ENCODE results near the gene LURAP1L. TPM values are rescaled to one million over a fixed set of nuclear protein-coding genes. Genes with fewer than 3 reads are reported as not detected.

The LURAP1L gene
- total RNA-seq, 1 donor from 2014 or later = 13.3 TPM

DNA sequence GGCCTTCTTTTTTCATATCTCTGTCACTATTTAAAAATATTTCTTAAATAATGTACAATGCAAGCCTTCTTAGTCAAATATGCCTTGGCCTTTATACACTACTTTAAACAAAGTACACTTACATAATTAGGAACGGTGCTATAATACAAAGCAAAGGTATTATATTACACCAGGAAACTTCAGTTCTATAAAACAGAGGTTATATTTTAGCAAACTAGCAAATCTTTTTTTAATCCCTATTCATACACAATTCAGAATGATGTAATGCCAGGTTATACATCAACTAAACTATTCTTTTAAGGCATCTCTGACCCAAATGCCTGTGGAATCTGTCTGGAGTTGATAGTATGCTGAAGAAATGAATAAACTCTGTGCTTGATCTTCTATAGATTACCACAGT lies 10.7 kb upstream of the LURAP1L start:
- Histone ChIP-seq H3K27ac (ENCODE audit: low read depth, low read length) (no peak overlapping the region), H3K4me1 (ENCODE audit: insufficient read depth, low read length) (peaks cover 5% of the 10 kb centered on the region), H3K36me3 (ENCODE audit: insufficient read depth, low read length) (no peaks in the 10 kb centered on the region), H3K79me2 (ENCODE audit: insufficient read depth, low read length) (no peaks in the 10 kb centered on the region), H3K27me3 (ENCODE audit: insufficient read depth, low read length) (no peaks in the 10 kb centered on the region), H4K20me1 (ENCODE audit: insufficient read depth, low read length) (no peaks in the 10 kb centered on the region), H3K9ac (ENCODE audit: low read length) (no peak overlapping the region), H3K4me3 (ENCODE audit: insufficient read depth, low read depth, low read length) (no peak overlapping the region), H3K9me3 (ENCODE audit: insufficient read depth, low read depth, low read length) (no peaks in the 10 kb centered on the region), H3K4me2 (ENCODE audit: low read length) (no peak overlapping the region), H2AFZ (ENCODE audit: low read depth, low read length) (no peak overlapping the region)
- Mint-ChIP-seq H3K27ac (ENCODE audit: unreplicated experiment) (no peak overlapping the region), H3K9me3 (ENCODE audit: unreplicated experiment) (no peaks in the 10 kb centered on the region), H3K4me1 (ENCODE audit: low read depth, unreplicated experiment) (peaks cover 4% of the 10 kb centered on the region), H3K36me3 (ENCODE audit: low read depth, unreplicated experiment) (no peaks in the 10 kb centered on the region), H3K4me3 (ENCODE audit: unreplicated experiment) (no peak overlapping the region), H3K27me3 (ENCODE audit: low read depth, unreplicated experiment) (no peaks in the 10 kb centered on the region)
- DNase-seq (ENCODE audit: low read depth) = no peak
- no peak for FAIRE-seq
- TF ChIP-seq, protein P1, sequence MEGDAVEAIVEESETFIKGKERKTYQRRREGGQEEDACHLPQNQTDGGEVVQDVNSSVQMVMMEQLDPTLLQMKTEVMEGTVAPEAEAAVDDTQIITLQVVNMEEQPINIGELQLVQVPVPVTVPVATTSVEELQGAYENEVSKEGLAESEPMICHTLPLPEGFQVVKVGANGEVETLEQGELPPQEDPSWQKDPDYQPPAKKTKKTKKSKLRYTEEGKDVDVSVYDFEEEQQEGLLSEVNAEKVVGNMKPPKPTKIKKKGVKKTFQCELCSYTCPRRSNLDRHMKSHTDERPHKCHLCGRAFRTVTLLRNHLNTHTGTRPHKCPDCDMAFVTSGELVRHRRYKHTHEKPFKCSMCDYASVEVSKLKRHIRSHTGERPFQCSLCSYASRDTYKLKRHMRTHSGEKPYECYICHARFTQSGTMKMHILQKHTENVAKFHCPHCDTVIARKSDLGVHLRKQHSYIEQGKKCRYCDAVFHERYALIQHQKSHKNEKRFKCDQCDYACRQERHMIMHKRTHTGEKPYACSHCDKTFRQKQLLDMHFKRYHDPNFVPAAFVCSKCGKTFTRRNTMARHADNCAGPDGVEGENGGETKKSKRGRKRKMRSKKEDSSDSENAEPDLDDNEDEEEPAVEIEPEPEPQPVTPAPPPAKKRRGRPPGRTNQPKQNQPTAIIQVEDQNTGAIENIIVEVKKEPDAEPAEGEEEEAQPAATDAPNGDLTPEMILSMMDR (IDR thresholded peaks at IDR 0.05; ENCODE audit: insufficient read depth, low read depth, low read length) = no peak
- TF ChIP-seq EZH2 (IDR thresholded peaks at IDR 0.05; ENCODE audit: insufficient read depth, low read length) = no peak

DNA sequence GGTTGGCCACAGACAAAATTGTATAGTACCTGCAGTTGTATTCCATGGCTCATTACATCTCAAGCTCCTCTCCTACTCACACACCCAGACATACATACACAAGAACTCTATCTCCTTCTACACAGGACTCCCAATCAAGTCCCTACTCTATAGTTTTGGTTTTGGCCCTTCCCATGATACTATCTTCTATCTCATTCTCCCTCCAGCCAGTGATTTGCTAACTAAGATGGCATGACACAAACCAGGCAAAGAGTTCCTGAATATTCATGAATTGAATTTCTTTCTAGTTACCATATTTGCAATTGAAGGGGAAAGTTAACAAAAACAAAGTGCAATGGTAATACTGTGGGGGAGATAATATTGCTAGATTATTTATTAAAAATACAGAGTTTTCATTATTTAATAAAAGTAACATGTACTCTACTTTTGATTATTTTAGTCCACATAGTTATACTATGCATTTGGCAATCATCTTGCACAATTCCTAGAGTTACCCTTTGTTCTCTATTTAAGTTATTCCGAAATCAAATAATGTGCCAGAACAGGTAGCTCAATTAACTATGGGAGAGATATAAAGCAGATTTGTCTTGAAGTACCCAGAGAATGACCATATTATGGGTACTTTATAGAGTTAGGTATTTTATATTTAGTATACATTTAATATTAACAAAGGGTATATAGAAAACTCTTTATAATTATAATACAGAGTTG lies 9.6 kb upstream of the LURAP1L start:
- H3K27ac Mint-ChIP-seq (ENCODE audit: unreplicated experiment) = peak overlapping the region; percentile 20
- no peaks in the 10 kb centered on the region for H3K36me3 Mint-ChIP-seq (ENCODE audit: low read depth, unreplicated experiment)
- no peaks in the 10 kb centered on the region for H3K27me3 ChIP-seq (ENCODE audit: insufficient read depth, low read length)
- H3K9ac ChIP-seq (ENCODE audit: low read length) = no peak overlapping the region
- H3K4me1 ChIP-seq (ENCODE audit: insufficient read depth, low read length) = no peaks in the 10 kb centered on the region
- DNase-seq (ENCODE audit: low read depth) (no peak), FAIRE-seq (no peak)
- no peak overlapping the region for H3K4me3 ChIP-seq (ENCODE audit: insufficient read depth, low read depth, low read length)
- H3K9me3 ChIP-seq (ENCODE audit: insufficient read depth, low read depth, low read length) = no peaks in the 10 kb centered on the region
- H3K4me1 Mint-ChIP-seq (ENCODE audit: low read depth, unreplicated experiment) = peaks cover under 1% of the 10 kb centered on the region
- H2AFZ ChIP-seq (ENCODE audit: low read depth, low read length) = no peak overlapping the region
- H3K4me3 Mint-ChIP-seq (ENCODE audit: unreplicated experiment) = no peak overlapping the region
- no peak for TF ChIP-seq EZH2 (IDR thresholded peaks at IDR 0.05; ENCODE audit: insufficient read depth, low read length)
- TF ChIP-seq, protein P1 (IDR thresholded peaks at IDR 0.05; ENCODE audit: insufficient read depth, low read depth, low read length) = no peak
- H3K27me3 Mint-ChIP-seq (ENCODE audit: low read depth, unreplicated experiment) = no peaks in the 10 kb centered on the region
- H3K36me3 ChIP-seq (ENCODE audit: insufficient read depth, low read length) = no peaks in the 10 kb centered on the region
- H3K79me2 ChIP-seq (ENCODE audit: insufficient read depth, low read length) = no peaks in the 10 kb centered on the region
- no peaks in the 10 kb centered on the region for H3K9me3 Mint-ChIP-seq (ENCODE audit: unreplicated experiment)
- no peaks in the 10 kb centered on the region for H4K20me1 ChIP-seq (ENCODE audit: insufficient read depth, low read length)
- H3K27ac ChIP-seq (ENCODE audit: low read depth, low read length) = no peak overlapping the region
- no peak overlapping the region for H3K4me2 ChIP-seq (ENCODE audit: low read length)

- TF ChIP-seq EZH2 (IDR thresholded peaks at IDR 0.05; ENCODE audit: insufficient read depth, low read length) = no peak
- TF ChIP-seq, protein P1 (IDR thresholded peaks at IDR 0.05; ENCODE audit: insufficient read depth, low read depth, low read length) = no peak
- Histone ChIP-seq H3K4me2 (ENCODE audit: low read length) (no peak overlapping the region), H3K4me1 (ENCODE audit: insufficient read depth, low read length) (no peaks in the 10 kb centered on the region), H3K4me3 (ENCODE audit: insufficient read depth, low read depth, low read length) (no peak overlapping the region), H2AFZ (ENCODE audit: low read depth, low read length) (no peak overlapping the region), H3K27me3 (ENCODE audit: insufficient read depth, low read length) (no peaks in the 10 kb centered on the region), H3K27ac (ENCODE audit: low read depth, low read length) (no peak overlapping the region), H3K9me3 (ENCODE audit: insufficient read depth, low read depth, low read length) (no peaks in the 10 kb centered on the region), H3K36me3 (ENCODE audit: insufficient read depth, low read length) (no peaks in the 10 kb centered on the region), H4K20me1 (ENCODE audit: insufficient read depth, low read length) (no peaks in the 10 kb centered on the region), H3K9ac (ENCODE audit: low read length) (no peak overlapping the region), H3K79me2 (ENCODE audit: insufficient read depth, low read length) (no peaks in the 10 kb centered on the region)
- no peak for DNase-seq (ENCODE audit: low read depth)
- Mint-ChIP-seq H3K36me3 (ENCODE audit: low read depth, unreplicated experiment) (no peaks in the 10 kb centered on the region), H3K27ac (ENCODE audit: unreplicated experiment) (no peak overlapping the region), H3K27me3 (ENCODE audit: low read depth, unreplicated experiment) (no peaks in the 10 kb centered on the region), H3K4me3 (ENCODE audit: unreplicated experiment) (no peak overlapping the region), H3K9me3 (ENCODE audit: unreplicated experiment) (no peaks in the 10 kb centered on the region), H3K4me1 (ENCODE audit: low read depth, unreplicated experiment) (peaks cover 2% of the 10 kb centered on the region)
- no peak for FAIRE-seq
Measured at GRCh38 chr9:12766357-12766756, 8.5 kb upstream of the LURAP1L start.
